Epithelial cell of esophagus (primary cell): ENCODE measurements around the gene EFHC1.

Experiments used
- DNase-seq: peaks from one replicate; pipeline ENCODE4 v3.0.0; 2010; ENCODE audit warnings: low read depth
- H3K4me3 ChIP-seq: 2 replicates; pipeline ENCODE4 v1.5.1; 2011; ENCODE audit warnings: mild to moderate bottlenecking, low read length, control low read depth
- CTCF ChIP-seq: IDR thresholded peaks from 2 replicates; pipeline ENCODE4 v1.5.1; 2011; ENCODE audit warnings: low read depth, mild to moderate bottlenecking, low read length, control low read depth, inconsistent platforms; ENCODE audit not compliant: insufficient read depth; ENCODE audit errors: missing control alignments

EFHC1 gene

GRCh38 chr6:52497652-52498408 is 77.7 kb downstream of the EFHC1 start:
- TF ChIP-seq CTCF = no peak
- no peak for DNase-seq
- H3K4me3 ChIP-seq = no peak overlapping the region

GRCh38 chr6:52498538-52499017 is 78.4 kb downstream of the EFHC1 start:
- TF ChIP-seq CTCF = no peak
- H3K4me3 ChIP-seq = no peak overlapping the region
- no peak for DNase-seq

- DNase-seq = peak; percentile 48
- H3K4me3 ChIP-seq = no peak overlapping the region
- no peak for TF ChIP-seq CTCF
These were observed 78.9 kb downstream of the EFHC1 start for GRCh38 chr6:52499026-52499425.

- TF ChIP-seq CTCF = no peak
- DNase-seq = no peak
These were observed 79.6 kb downstream of the EFHC1 start for GRCh38 chr6:52499681-52500236.

GRCh38 chr6:52500238-52501129 is 80.3 kb downstream of the EFHC1 start:
- H3K4me3 ChIP-seq = no peak overlapping the region
- no peak for TF ChIP-seq CTCF
- DNase-seq = no peak

More at GRCh38 chr6:52499681-52500236, 79.6 kb downstream of the EFHC1 start:
- no peak overlapping the region for H3K4me3 ChIP-seq

GRCh38 chr6:52502306-52503029 is 82.3 kb downstream of the EFHC1 start:
- no peak for TF ChIP-seq CTCF
- no peak overlapping the region for H3K4me3 ChIP-seq
- no peak for DNase-seq
